WTC11 (cell line): Measurements from ENCODE around the gene EGR4. TPM values are rescaled to one million over a fixed set of nuclear protein-coding genes. Genes with fewer than 3 reads are reported as not detected.

ENCODE experiments used
- ATAC-seq: fragments of 200-7000 bp; cut with Tn5 transposase; 2 replicates; pipeline ENCODE4 v1.10.0; 2021; ENCODE audit warnings: mild to moderate bottlenecking, moderate library complexity
- CTCF ChIA-PET: fragments of 300-600 bp; sonication (Branson Sonifier 250); formaldehyde crosslinking; loops from one replicate; lab custom pipeline; 2021; ENCODE audit warnings: antibody characterized with exemption; lab: Charles Lee
- POLR2A ChIA-PET: fragments of 350-600 bp; sonication (Branson Sonifier 250); formaldehyde crosslinking; loops from one replicate; lab custom pipeline; 2021; ENCODE audit warnings: antibody characterized with exemption; lab: Charles Lee
- DNase-seq: peaks from one replicate; pipeline ENCODE4 v3.0.0; 2021; ENCODE audit warnings: low spot score
- H3K27ac Mint-ChIP-seq: 2 replicates; pipeline ENCODE4 v1.8.0; 2021; ENCODE audit warnings: mixed read lengths
- H3K27me3 Mint-ChIP-seq: 2 replicates; pipeline ENCODE4 v1.8.0; 2021; ENCODE audit warnings: low read depth, mild to moderate bottlenecking, moderate library complexity, mixed read lengths
- H3K36me3 Mint-ChIP-seq: 2 replicates; pipeline ENCODE4 v1.8.0; 2021; ENCODE audit warnings: mixed read lengths
- H3K4me1 Mint-ChIP-seq: 2 replicates; pipeline ENCODE4 v1.8.0; 2022; ENCODE audit warnings: mixed read lengths
- H3K4me3 Mint-ChIP-seq: 2 replicates; pipeline ENCODE4 v1.8.0; 2021; ENCODE audit warnings: mild to moderate bottlenecking, moderate library complexity, mixed read lengths
- H3K9me3 Mint-ChIP-seq: 2 replicates; pipeline ENCODE4 v1.8.0; 2021; ENCODE audit warnings: mixed read lengths
- CREB1 ChIP-seq: sonication (generic); formaldehyde crosslinking; IDR thresholded peaks from 2 replicates; pipeline ENCODE4 v1.8.0; 2023; ENCODE audit warnings: mild to moderate bottlenecking, missing genetic modification reagents
- E2F1 ChIP-seq: sonication (generic); formaldehyde crosslinking; IDR thresholded peaks from 2 replicates; pipeline ENCODE4 v1.8.0; 2022; ENCODE audit warnings: mild to moderate bottlenecking, missing genetic modification reagents
- EMX1 ChIP-seq: fragments of 250-450 bp; sonication (Bioruptor Pico); IDR thresholded peaks from 2 replicates; pipeline ENCODE4 v1.8.0; 2021; ENCODE audit warnings: mild to moderate bottlenecking
- ETV6 ChIP-seq: sonication (generic); formaldehyde crosslinking; IDR thresholded peaks from 2 replicates; pipeline ENCODE4 v1.8.1; 2022; ENCODE audit warnings: mild to moderate bottlenecking, missing genetic modification reagents
- GABPB1 ChIP-seq: sonication (generic); formaldehyde crosslinking; IDR thresholded peaks from 2 replicates; pipeline ENCODE4 v1.8.1; 2023; ENCODE audit warnings: mild to moderate bottlenecking, missing genetic modification reagents
- GRHL2 ChIP-seq: fragments of 250-450 bp; sonication (Bioruptor Pico); IDR thresholded peaks from 2 replicates; pipeline ENCODE4 v1.8.0; 2022; ENCODE audit warnings: mild to moderate bottlenecking, moderate library complexity; ENCODE audit not compliant: insufficient replicate concordance, severe bottlenecking
- HMGA2 ChIP-seq: fragments of 250-450 bp; sonication (Bioruptor Pico); IDR thresholded peaks from 2 replicates; pipeline ENCODE4 v1.4.0; 2021; ENCODE audit warnings: mild to moderate bottlenecking, moderate library complexity
- IRF2 ChIP-seq: sonication (generic); formaldehyde crosslinking; IDR thresholded peaks from 2 replicates; pipeline ENCODE4 v1.8.0; 2022; ENCODE audit warnings: low read depth, missing genetic modification reagents, borderline replicate concordance
- KAT7 ChIP-seq: sonication (generic); formaldehyde crosslinking; IDR thresholded peaks from 2 replicates; pipeline ENCODE4 v1.8.1; 2023; ENCODE audit warnings: missing genetic modification reagents, mild to moderate bottlenecking, borderline replicate concordance
- MLX ChIP-seq: sonication (generic); formaldehyde crosslinking; IDR thresholded peaks from 2 replicates; pipeline ENCODE4 v1.8.1; 2023; ENCODE audit warnings: mild to moderate bottlenecking, missing genetic modification reagents, moderate library complexity
- NFATC4 ChIP-seq: fragments of 250-450 bp; sonication (Bioruptor Pico); IDR thresholded peaks from 2 replicates; pipeline ENCODE4 v1.9.0; 2021; ENCODE audit warnings: mild to moderate bottlenecking
- NFYB ChIP-seq: sonication (generic); formaldehyde crosslinking; conservative IDR thresholded peaks from 2 replicates; pipeline ENCODE4 v1.8.0; 2022; ENCODE audit warnings: low read depth, missing genetic modification reagents
- RELA ChIP-seq: sonication (generic); formaldehyde crosslinking; IDR thresholded peaks from 2 replicates; pipeline ENCODE4 v1.8.1; 2022; ENCODE audit warnings: missing genetic modification reagents, mild to moderate bottlenecking, borderline replicate concordance
- RORB ChIP-seq: fragments of 250-450 bp; sonication (Bioruptor Pico); IDR thresholded peaks from 2 replicates; pipeline ENCODE4 v1.9.0; 2021; ENCODE audit warnings: mild to moderate bottlenecking
- SOX15 ChIP-seq: fragments of 250-450 bp; sonication (Bioruptor Pico); IDR thresholded peaks from 2 replicates; pipeline ENCODE4 v1.9.0; 2021; ENCODE audit warnings: mild to moderate bottlenecking
- USF2 ChIP-seq: sonication (generic); formaldehyde crosslinking; IDR thresholded peaks from 2 replicates; pipeline ENCODE4 v1.8.1; 2023; ENCODE audit warnings: mild to moderate bottlenecking, missing genetic modification reagents, moderate library complexity
- ZNF121 ChIP-seq: sonication (generic); formaldehyde crosslinking; IDR thresholded peaks from 2 replicates; pipeline ENCODE4 v1.8.0; 2023; ENCODE audit warnings: missing genetic modification reagents
- ZNF138 ChIP-seq: sonication (generic); formaldehyde crosslinking; conservative IDR thresholded peaks from 2 replicates; pipeline ENCODE4 v1.8.1; 2022; ENCODE audit warnings: mild to moderate bottlenecking, moderate library complexity, missing genetic modification reagents
- ZNF671 ChIP-seq: fragments of 250-450 bp; sonication (Bioruptor Pico); IDR thresholded peaks from 2 replicates; pipeline ENCODE4 v1.8.0; 2021; ENCODE audit warnings: mild to moderate bottlenecking
- total RNA-seq: library from RNA; stranded (reverse); gene quantifications from 3 replicates; pipeline ENCODE4 v1.2.3, GENCODE V29; 2021
- TF ChIP-seq, protein P1 (sequence below): fragments of 250-450 bp; sonication (Bioruptor Pico); IDR thresholded peaks from 2 replicates; pipeline ENCODE4 v1.9.0; 2021; ENCODE audit warnings: moderate library complexity, mild to moderate bottlenecking, inconsistent platforms, borderline replicate concordance
- TF ChIP-seq, protein P2 (sequence below): sonication (generic); formaldehyde crosslinking; IDR thresholded peaks from 2 replicates; pipeline ENCODE4 v1.8.1; 2023; ENCODE audit warnings: mild to moderate bottlenecking, missing genetic modification reagents
- TF ChIP-seq, protein P3 (sequence below): sonication (generic); formaldehyde crosslinking; IDR thresholded peaks from 2 replicates; pipeline ENCODE4 v1.8.1; 2023; ENCODE audit warnings: mild to moderate bottlenecking, missing genetic modification reagents

The EGR4 gene
- total RNA-seq, 1 experiment from 2014 or later: 0.13 TPM

GRCh38 chr2:73286134-73286655, 7.2 kb downstream of the EGR4 start:
- no peak for ATAC-seq
- POLR2A ChIA-PET: no interaction called here

GRCh38 chr2:73285159-73285739, 8.1 kb downstream of the EGR4 start:
- H3K4me3 Mint-ChIP-seq: peak overlapping the region; percentile 61
- no peak overlapping the region for H3K27ac Mint-ChIP-seq
- H3K9me3 Mint-ChIP-seq: no peaks in the 10 kb centered on the region
- ATAC-seq (peak; percentile 2; the same call in 1 of the 2 replicates), DNase-seq (no peak)
- ChIA-PET POLR2A (interaction anchor here (0.6 kb wide), 1 partner anchor 47 kb away, joined by 3 read pairs; no protein-coding TSS in a partner anchor), CTCF (interaction anchor here (1.5 to 1.8 kb wide), 3 partner anchors 8 to 100 kb away, joined by 4 to 6 read pairs (median 5); partner anchors contain the start of genes ALMS1 and EGR4)
- H3K27me3 Mint-ChIP-seq: peaks cover 54% of the 10 kb centered on the region
- TF ChIP-seq NFATC4 (CRISPR knock-in tag) (no peak), E2F1 (CRISPR knock-in tag) (no peak), RORB (CRISPR knock-in tag) (no peak), SOX15 (no peak), GRHL2 (CRISPR knock-in tag) (no peak)
- no peaks in the 10 kb centered on the region for H3K36me3 Mint-ChIP-seq
- H3K4me1 Mint-ChIP-seq: peaks cover 23% of the 10 kb centered on the region

More at GRCh38 chr2:73286134-73286655, 7.2 kb downstream of the EGR4 start:
- H3K36me3 Mint-ChIP-seq: no peaks in the 10 kb centered on the region
- peaks cover 21% of the 10 kb centered on the region for H3K4me1 Mint-ChIP-seq
- H3K4me3 Mint-ChIP-seq: no peak overlapping the region
- no peak overlapping the region for H3K27ac Mint-ChIP-seq
- TF ChIP-seq RELA (CRISPR knock-in tag): no peak
- no peak for TF ChIP-seq ZNF121
- no peak for TF ChIP-seq E2F1 (CRISPR knock-in tag)
- TF ChIP-seq GABPB1: no peak
- H3K27me3 Mint-ChIP-seq: peaks cover 63% of the 10 kb centered on the region
- CTCF ChIA-PET: no interaction called here
- no peak for DNase-seq
- no peaks in the 10 kb centered on the region for H3K9me3 Mint-ChIP-seq

DNA sequence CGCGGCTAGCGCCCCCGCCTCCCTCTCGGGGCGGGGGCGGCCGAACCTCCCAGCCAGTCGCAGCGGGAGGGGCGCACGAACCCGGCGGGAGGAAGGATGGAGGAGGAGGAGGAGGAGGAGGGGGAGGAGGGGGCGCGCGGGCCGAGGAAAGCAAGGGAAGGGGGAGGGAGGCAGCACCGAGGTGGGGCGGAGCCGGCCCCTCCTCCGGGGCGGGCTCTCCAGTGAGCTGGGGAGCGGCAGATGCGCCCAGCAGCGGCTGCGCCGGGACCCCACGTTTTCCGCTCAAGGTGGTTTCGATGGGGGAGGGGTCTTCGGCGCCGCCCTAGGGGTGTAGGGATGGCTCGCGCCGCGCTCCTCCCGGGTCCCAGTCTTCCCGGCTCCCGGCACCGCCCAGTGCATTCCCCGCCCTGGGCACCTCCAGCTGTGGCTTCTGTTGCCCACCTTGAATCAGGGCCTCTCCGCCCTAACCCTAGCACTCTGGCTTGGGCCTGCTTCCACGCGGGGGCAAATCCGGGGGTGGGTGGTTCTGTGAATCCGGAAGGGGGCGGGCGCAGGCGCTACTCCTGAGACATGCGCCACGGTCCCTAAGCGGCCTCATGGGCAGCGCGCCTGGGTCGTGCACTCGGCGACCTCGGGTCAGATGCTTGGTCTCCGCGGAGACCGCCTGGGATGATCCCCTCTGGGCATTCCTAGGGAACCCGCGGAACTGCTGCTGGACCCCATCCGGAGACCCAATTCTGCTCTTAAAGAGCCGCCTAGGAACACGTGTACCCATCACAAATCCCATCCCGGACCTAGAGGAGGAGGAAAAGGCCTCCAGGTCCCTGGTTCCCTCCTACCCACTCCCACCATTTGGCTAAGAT, 8.8 kb downstream of the EGR4 start, which contains the start of gene FBXO41:
Gene FBXO41 (minus strand): TSS at position 183 of the 863 bp plus-strand sequence. CDS start 14,848 bp downstream, outside the sequence.
- Mint-ChIP-seq H3K36me3 (no peaks in the 10 kb centered on the region), H3K4me3 (peak within 1 kb of the TSS; percentile 78), H3K27ac (peak within 1 kb of the TSS; percentile 50; the same call in 1 of the 2 replicates), H3K9me3 (no peaks in the 10 kb centered on the region), H3K27me3 (peaks cover 47% of the 10 kb centered on the region), H3K4me1 (peaks cover 24% of the 10 kb centered on the region)
- DNase-seq (peak; percentile 86), ATAC-seq (peak; percentile 80)
- ChIA-PET POLR2A (no interaction called here), CTCF (interaction anchor here (1.0 to 1.8 kb wide), 5 partner anchors 9 to 101 kb away, joined by 4 to 7 read pairs (median 5); partner anchors contain the start of genes ALMS1 and EGR4)
- TF ChIP-seq, protein P1, sequence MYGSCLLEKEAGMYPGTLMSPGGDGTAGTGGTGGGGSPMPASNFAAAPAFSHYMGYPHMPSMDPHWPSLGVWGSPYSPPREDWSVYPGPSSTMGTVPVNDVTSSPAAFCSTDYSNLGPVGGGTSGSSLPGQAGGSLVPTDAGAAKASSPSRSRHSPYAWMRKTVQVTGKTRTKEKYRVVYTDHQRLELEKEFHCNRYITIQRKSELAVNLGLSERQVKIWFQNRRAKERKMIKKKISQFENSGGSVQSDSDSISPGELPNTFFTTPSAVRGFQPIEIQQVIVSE (CRISPR knock-in tag): no peak
- TF ChIP-seq HMGA2 (CRISPR knock-in tag) (no peak), IRF2 (CRISPR knock-in tag) (no peak), RELA (CRISPR knock-in tag) (no peak), ZNF671 (no peak), ETV6 (CRISPR knock-in tag) (0 out of 2 replicates have a peak, but pooled peaks have one; percentile 29), CREB1 (CRISPR knock-in tag) (no peak), USF2 (CRISPR knock-in tag) (no peak), MLX (CRISPR knock-in tag) (no peak), ZNF138 (CRISPR knock-in tag) (no peak), KAT7 (no peak), NFYB (CRISPR knock-in tag) (no peak), EMX1 (no peak)
- TF ChIP-seq, protein P2, sequence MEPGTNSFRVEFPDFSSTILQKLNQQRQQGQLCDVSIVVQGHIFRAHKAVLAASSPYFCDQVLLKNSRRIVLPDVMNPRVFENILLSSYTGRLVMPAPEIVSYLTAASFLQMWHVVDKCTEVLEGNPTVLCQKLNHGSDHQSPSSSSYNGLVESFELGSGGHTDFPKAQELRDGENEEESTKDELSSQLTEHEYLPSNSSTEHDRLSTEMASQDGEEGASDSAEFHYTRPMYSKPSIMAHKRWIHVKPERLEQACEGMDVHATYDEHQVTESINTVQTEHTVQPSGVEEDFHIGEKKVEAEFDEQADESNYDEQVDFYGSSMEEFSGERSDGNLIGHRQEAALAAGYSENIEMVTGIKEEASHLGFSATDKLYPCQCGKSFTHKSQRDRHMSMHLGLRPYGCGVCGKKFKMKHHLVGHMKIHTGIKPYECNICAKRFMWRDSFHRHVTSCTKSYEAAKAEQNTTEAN (CRISPR knock-in tag): 0 out of 2 replicates have a peak, but pooled peaks have one; percentile 71
- TF ChIP-seq, protein P3, sequence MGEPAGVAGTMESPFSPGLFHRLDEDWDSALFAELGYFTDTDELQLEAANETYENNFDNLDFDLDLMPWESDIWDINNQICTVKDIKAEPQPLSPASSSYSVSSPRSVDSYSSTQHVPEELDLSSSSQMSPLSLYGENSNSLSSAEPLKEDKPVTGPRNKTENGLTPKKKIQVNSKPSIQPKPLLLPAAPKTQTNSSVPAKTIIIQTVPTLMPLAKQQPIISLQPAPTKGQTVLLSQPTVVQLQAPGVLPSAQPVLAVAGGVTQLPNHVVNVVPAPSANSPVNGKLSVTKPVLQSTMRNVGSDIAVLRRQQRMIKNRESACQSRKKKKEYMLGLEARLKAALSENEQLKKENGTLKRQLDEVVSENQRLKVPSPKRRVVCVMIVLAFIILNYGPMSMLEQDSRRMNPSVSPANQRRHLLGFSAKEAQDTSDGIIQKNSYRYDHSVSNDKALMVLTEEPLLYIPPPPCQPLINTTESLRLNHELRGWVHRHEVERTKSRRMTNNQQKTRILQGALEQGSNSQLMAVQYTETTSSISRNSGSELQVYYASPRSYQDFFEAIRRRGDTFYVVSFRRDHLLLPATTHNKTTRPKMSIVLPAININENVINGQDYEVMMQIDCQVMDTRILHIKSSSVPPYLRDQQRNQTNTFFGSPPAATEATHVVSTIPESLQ (CRISPR knock-in tag): no peak
